ENCODE data around the gene HMGA1.

The HMGA1 gene

GRCh38 chr6:34223956-34224940 is 12.4 kb upstream of the HMGA1 start:
- DNase-seq (ENCODE audit: low spot score) = peak; percentile 98

- DNase-seq (ENCODE audit: low spot score) = no peak
Measured at GRCh38 chr6:34225551-34225950, 11.1 kb upstream of the HMGA1 start.

- no peak for DNase-seq (ENCODE audit: low spot score)
Measured at GRCh38 chr6:34226066-34226465, 10.6 kb upstream of the HMGA1 start.

- no peak for DNase-seq (ENCODE audit: low spot score)
Measured at GRCh38 chr6:34226731-34227586, 9.7 kb upstream of the HMGA1 start.

- DNase-seq (ENCODE audit: low spot score) = no peak
Measured at GRCh38 chr6:34227761-34228421, 8.8 kb upstream of the HMGA1 start.

- no peak for DNase-seq (ENCODE audit: low spot score)
Measured at GRCh38 chr6:34229877-34230276, 6.8 kb upstream of the HMGA1 start.

DNA sequence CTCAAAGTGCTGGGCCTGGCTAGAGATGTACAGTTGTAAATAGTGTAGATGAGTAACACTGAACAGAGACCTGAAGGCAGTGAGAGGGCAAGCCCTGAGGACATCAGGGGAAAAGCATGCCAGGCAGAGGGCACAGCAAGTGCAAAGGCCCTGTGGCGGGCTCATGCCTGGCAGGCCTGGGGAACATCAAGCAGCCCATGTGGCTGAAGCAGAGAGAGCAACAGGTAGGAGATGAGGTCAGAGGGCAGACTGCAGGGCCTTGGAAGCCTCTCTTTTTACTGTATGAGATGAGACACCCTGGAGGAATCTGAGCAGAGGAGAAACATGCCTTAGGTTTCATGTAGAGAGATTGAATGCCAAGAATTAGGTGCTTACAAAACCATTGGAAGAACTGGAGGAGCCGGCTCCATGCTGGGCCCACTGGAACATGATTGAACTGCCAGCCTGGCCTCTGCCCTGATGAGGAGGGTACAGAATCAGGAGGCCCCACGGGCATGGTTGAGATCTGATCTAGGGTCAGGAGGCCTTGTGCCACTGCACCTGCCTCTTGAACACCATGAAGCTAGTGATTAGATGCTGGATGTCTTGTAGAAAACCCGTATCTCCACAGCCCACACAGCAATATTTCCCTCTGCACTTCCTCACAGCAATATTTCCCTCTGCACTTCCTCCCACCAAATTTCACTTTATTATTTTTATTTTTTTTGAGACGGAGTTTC is 5.9 kb upstream of the HMGA1 start:
- no peak for DNase-seq (ENCODE audit: low spot score)

- no peak for DNase-seq (ENCODE audit: low spot score)
Measured at GRCh38 chr6:34231566-34232336, 4.9 kb upstream of the HMGA1 start.

DNA sequence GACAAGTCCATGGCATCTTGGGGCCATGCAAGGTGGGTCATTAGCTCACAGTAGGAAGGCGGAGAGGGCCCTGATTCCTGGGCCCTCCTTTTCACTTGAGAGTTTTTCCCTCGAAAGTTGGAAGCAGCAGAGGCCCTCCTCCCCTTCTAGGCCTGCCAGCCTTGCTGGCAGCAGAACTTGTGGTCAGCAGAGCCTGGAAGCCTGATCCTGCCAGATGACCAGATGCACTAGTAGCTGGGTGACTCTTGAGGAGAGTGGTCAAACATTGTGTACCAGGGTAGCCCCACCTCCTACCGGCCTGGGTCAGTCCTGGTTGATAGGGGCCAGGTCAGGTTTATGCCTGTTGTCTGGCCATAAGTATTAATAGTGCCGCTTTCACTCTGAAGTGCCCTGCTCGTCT is 3.8 kb upstream of the HMGA1 start:
- DNase-seq (ENCODE audit: low spot score) = no peak

DNA sequence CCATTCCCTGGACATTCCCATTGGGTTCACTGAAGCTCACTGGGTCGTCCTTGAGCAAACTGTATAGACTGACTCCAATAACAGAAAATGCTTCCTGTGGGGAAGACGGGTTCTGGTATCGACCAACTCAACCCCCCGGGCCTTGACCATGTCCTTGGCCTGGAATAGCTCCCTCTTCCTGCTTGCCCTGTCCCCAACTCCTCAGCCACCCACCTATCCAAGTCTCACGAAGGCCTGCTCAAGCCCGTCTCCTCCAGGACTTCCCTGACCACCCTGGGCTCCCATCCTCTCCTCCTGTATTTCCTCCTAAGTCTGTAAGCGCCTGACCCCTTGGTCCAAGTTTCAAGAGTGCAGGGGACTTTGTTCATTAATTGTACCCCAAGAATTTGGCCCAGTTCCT is 2.8 kb upstream of the HMGA1 start:
- no peak for DNase-seq (ENCODE audit: low spot score)

GRCh38 chr6:34234667-34235306 is 1.9 kb upstream of the HMGA1 start:
- peak; percentile 87 for DNase-seq (ENCODE audit: low spot score)

GRCh38 chr6:34235307-34236130 is 1.2 kb upstream of the HMGA1 start:
- DNase-seq (ENCODE audit: low spot score) = no peak

GRCh38 chr6:34236131-34236442 is 586 bp upstream of the HMGA1 start:
- no peak for DNase-seq (ENCODE audit: low spot score)

GRCh38 chr6:34237316-34237721 is 646 bp downstream of the HMGA1 start:
- peak; percentile 54 for DNase-seq (ENCODE audit: low spot score)

GRCh38 chr6:34237722-34238584 is 1.3 kb downstream of the HMGA1 start:
- DNase-seq (ENCODE audit: low spot score) = peak; percentile 59

- DNase-seq (ENCODE audit: low spot score) = no peak
Measured at GRCh38 chr6:34238585-34239499, 2.2 kb downstream of the HMGA1 start.

- DNase-seq (ENCODE audit: low spot score) = no peak
Measured at GRCh38 chr6:34239500-34239825, 2.8 kb downstream of the HMGA1 start.

DNA sequence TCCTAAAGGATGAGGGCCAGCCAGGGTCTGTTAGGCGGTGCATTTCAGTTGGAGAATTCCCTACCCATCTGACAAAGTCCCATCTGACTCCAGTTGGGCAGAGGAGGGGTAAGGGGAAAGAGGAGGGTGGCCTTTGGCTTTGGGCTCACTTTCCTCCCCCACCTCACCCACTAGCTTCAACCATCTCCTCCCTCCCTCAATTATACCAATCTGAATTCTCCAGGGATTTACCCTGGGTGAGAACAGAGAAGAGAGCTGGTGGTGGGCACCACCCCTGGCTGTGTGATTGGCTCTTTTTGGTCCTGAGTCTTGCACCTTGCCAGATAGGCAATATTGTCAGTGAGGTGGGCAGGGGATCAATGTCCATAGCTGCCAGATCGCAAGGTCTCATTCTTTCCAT is 3.2 kb downstream of the HMGA1 start:
- DNase-seq (ENCODE audit: low spot score) = no peak

Data from iPS-NIHi11 (cell line).